ENCODE measurements around the gene MT1G. TPM values are rescaled to one million over a fixed set of nuclear protein-coding genes. Genes with fewer than 3 reads are reported as not detected.
A peak's percentile ranks its signal among the peaks of the same experiment; 100 is the strongest.

MT1G gene
- total RNA-seq, 2 experiments from 2014 or later = 14.7 TPM

DNA sequence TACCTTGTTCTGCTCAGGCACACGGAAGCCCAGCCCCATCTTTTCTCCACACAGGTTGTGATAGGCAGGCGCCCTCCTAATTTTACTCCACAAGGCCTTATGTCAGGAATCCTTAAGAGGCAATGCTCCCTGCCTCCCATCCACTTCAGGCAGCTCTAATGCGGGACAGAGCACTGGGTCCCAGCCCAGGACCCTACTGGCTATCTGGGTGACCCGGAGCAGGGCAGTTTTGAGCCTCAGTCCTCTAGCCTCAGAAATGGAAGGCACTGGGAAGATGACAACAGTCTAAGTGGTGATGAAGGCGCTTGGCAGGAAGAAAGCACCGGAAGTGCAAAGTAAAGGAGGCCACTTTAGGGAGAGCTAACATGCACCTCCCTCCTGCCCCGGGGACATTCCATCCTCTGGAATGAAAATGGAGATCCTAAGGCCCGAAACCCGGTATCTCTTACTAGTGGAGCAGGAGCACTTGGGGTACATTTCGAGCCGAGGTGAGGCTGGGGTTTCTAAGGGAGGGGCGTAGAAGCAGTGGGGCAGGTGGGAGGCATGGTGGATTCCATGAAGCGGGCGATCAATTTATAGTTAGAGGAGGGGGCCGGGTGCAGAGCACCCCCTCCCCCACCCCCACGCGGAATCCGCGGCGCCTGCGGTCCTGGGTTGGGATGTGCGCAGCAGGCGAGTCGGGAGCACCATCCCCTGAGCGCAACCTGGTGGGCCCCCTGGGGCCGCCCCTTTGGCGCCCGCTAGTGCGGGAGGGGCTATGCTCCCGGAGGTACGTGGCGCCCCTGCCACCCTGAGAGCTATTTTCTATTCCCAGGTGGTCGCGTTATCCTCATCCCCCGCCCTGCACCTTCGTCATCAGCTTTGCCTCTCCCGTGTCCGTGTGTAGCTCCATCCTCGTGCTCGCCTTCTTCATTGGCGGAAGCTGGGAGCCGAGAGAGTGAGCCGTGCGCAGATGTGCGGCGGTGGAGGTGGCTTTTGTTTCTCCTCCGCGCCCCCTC lies 5.2 kb downstream of the MT1G start:
- ChIA-PET CTCF (interaction anchor here (0.5 to 2.6 kb wide), 6 partner anchors 20 to 253 kb away, joined by 3 to 7 read pairs (median 3); partner anchors contain the start of genes MT1E and MT1X), POLR2A (interaction anchor here (1.5 kb wide), 1 partner anchor 13 kb away, joined by 5 read pairs; no protein-coding TSS in a partner anchor)
- Mint-ChIP-seq H3K27ac (peak overlapping the region; percentile 3), H3K9me3 (ENCODE audit: low read depth) (no peaks in the 10 kb centered on the region), H3K4me3 (peak overlapping the region; percentile 59), H3K27me3 (peaks cover 23% of the 10 kb centered on the region), H3K36me3 (ENCODE audit: low read depth) (no peaks in the 10 kb centered on the region), H3K4me1 (peaks cover 17% of the 10 kb centered on the region)
- intact Hi-C loops (cut with DNase I, micrococcal nuclease) = loop anchor here in 1 of 2 experiments (1.0 kb wide), 1 partner anchor 20 kb away; the partner anchor contains the start of gene MT1X
- ATAC-seq (peak; percentile 59), DNase-seq (peak; percentile 68)

DNA sequence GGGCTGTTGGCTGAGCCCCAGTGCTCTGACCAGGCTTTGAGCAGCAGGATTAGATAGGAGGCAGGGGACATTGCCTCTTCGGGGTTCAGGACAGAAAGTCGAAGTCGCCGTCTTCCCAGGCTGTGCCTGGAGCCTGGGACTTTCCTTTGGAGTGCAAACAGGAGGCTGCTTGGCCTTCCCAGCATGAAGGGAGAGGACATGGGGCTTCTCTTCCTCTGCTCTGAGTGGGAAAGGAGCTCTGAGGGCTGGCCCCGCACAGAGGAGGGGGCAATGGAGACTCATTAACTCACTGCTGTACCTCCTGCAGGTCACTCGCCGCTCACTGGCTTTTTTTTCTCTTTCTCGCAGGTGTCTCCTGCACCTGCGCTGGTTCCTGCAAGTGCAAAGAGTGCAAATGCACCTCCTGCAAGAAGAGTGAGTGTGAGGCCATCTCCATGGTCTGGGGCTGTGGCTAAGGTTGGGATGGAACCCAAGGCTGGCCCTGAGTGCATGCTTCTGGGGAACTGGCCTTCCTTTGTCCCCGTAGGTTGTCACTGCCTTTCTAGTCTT lies 9.5 kb downstream of the MT1G start:
- H3K9me3 Mint-ChIP-seq (ENCODE audit: low read depth) = no peaks in the 10 kb centered on the region
- intact Hi-C loops (cut with DNase I, micrococcal nuclease) = no loop called here
- peaks cover 18% of the 10 kb centered on the region for H3K4me1 Mint-ChIP-seq
- POLR2A ChIA-PET = interaction anchor here (0.6 to 1.2 kb wide), 2 partner anchors 15 to 24 kb away, joined by 3 read pairs; partner anchors contain the start of gene MT1X
- H3K4me3 Mint-ChIP-seq = peak overlapping the region; percentile 79
- H3K36me3 Mint-ChIP-seq (ENCODE audit: low read depth) = no peaks in the 10 kb centered on the region
- no peak for ATAC-seq
- H3K27me3 Mint-ChIP-seq = peaks cover 2% of the 10 kb centered on the region
- peak overlapping the region; percentile 76 for H3K27ac Mint-ChIP-seq
- DNase-seq = no peak
- CTCF ChIA-PET = interaction anchor here (0.9 kb wide), 1 partner anchor 81 kb away, joined by 3 read pairs; no protein-coding TSS in a partner anchor

DNA sequence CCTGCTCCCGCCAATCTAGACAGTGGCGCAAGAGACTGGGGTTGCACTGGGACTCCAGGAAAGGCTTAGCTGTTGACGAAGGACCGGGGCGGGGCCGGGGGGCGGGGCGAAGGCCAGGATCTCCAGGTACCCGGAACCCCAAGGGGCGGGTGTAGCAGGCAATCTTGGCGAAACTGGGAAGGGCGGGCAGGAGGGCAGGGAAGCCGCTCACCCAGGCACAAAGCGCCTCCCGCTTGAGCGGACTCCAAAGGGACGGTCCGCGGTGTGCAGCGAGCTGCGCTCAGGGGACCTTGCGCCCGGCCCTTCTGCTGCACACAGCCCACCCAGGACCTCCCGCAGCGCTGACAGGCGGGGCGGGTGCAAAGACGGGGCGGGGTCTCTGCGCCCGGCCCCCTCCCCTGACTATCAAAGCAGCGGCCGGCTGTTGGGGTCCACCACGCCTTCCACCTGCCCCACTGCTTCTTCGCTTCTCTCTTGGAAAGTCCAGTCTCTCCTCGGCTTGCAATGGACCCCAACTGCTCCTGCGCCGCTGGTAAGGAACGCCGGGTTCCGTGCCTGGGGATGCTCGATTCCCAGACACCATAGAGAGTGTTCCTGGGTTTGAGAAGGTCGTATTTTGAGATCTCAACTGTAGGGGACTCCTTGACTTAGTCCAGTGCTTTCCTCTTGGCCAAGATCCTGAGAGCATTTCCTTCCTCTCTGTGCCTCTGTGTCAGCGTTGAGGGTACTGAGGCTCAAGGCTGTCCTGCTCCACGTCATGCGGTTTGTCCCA lies 10.1 kb downstream of the MT1G start, which contains the start of gene MT1F:
TSS of gene MT1F (plus strand) at position 405 of the 772 bp plus-strand sequence. CDS start at position 505, 100 bp downstream.
- Mint-ChIP-seq H3K27me3 (peaks cover 2% of the 10 kb centered on the region), H3K4me1 (peaks cover 16% of the 10 kb centered on the region), H3K27ac (peak within 1 kb of the TSS; percentile 76), H3K4me3 (peak within 1 kb of the TSS; percentile 79), H3K36me3 (ENCODE audit: low read depth) (no peaks in the 10 kb centered on the region), H3K9me3 (ENCODE audit: low read depth) (no peaks in the 10 kb centered on the region)
- DNase-seq = peak; percentile 84
- CTCF ChIA-PET = interaction anchor here (0.9 kb wide), 1 partner anchor 81 kb away, joined by 3 read pairs; no protein-coding TSS in a partner anchor
- intact Hi-C loops (cut with DNase I, micrococcal nuclease) = loop anchor here (1.0 to 2.0 kb wide), 7 partner anchors 14 to 80 kb away; partner anchors contain the start of genes MT1X (in 2 of the 2), MT2A (in 2 of the 2) and MT1E (in 1 of the 2)
- ATAC-seq = peak; percentile 85
- POLR2A ChIA-PET = interaction anchor here (0.6 to 1.2 kb wide), 3 partner anchors 14 to 32 kb away, joined by 3 to 5 read pairs (median 3); partner anchors contain the start of genes MT1E and MT1X

DNA sequence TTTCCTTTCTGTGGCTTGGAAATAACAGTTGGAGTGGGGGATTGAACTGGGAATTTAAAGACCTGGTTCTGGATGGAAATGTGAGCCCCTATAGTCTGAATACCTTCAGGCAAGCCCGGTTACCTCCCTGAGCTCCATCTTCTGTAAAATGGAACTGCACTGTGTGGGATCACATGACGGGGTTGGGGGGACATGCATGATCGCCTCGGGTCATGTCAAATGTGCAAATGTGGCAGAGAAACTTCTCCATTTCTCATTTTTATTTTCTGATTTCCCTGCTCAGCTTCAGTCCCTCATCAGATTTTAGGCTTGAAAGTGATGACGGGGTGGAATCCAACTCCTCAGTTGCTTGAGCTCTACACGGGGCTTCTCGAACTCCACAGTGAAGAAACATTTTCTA lies 14.6 kb downstream of the MT1G start:
- DNase-seq (no peak), ATAC-seq (no peak)
- Mint-ChIP-seq H3K36me3 (ENCODE audit: low read depth) (no peaks in the 10 kb centered on the region), H3K4me1 (peaks cover 7% of the 10 kb centered on the region), H3K27ac (no peak overlapping the region), H3K9me3 (ENCODE audit: low read depth) (no peaks in the 10 kb centered on the region), H3K4me3 (no peak overlapping the region), H3K27me3 (peaks cover 17% of the 10 kb centered on the region)
- CTCF ChIA-PET = interaction anchor here (0.9 kb wide), 1 partner anchor 9 kb away, joined by 3 read pairs; no protein-coding TSS in a partner anchor
- intact Hi-C loops (cut with DNase I, micrococcal nuclease) = no loop called here
- POLR2A ChIA-PET = no interaction called here

DNA sequence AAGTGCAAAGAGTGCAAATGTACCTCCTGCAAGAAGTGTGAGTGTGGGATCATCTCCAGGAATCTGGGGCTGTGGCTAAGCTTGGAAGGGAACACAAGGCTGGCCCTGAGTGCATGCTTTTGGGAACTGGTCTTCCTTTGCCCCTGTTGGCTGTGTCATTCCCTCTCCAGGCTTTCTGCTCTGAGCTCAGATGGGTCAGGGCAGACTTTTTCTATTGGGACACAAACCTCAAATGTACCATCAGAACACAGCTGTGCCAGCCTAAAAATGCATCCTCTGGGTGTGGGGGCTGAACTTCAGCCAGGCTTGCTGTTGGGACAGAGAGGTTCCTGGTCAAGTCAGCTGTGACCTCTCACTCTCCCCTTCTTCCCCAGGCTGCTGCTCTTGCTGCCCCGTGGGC lies 15.3 kb downstream of the MT1G start:
- H3K36me3 Mint-ChIP-seq (ENCODE audit: low read depth) = no peaks in the 10 kb centered on the region
- no peak for DNase-seq
- intact Hi-C loops (cut with DNase I, micrococcal nuclease) = no loop called here
- ATAC-seq = no peak
- no peak overlapping the region for H3K4me3 Mint-ChIP-seq
- H3K9me3 Mint-ChIP-seq (ENCODE audit: low read depth) = no peaks in the 10 kb centered on the region
- H3K27me3 Mint-ChIP-seq = peaks cover 22% of the 10 kb centered on the region
- H3K4me1 Mint-ChIP-seq = peaks cover 3% of the 10 kb centered on the region
- ChIA-PET CTCF (no interaction called here), POLR2A (no interaction called here)
- H3K27ac Mint-ChIP-seq = no peak overlapping the region

DNA sequence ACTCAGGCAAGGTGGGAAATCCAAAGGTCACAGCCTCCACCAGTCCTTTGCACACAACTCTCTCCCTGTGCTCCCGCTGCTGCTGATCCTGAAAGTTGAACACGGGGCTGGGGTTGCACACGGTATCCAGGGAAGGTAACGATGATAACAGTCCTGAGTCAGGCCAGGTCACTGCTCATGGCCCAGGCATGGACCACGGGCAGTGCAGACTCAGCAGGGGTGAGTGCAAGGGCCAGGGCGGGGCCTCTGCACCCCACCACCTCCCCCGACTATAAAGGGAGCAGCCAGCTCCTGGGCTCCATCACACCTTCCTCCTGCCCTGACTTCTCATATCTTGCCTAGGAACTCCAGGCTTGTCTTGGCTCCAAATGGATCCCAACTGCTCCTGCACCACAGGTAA lies 16.3 kb downstream of the MT1G start, which contains the start of gene MT1B:
TSS of gene MT1B (plus strand) at position 301 of the 400 bp plus-strand sequence. CDS start at position 369, 68 bp downstream.
- no peak for DNase-seq
- no peaks in the 10 kb centered on the region for H3K9me3 Mint-ChIP-seq (ENCODE audit: low read depth)
- intact Hi-C loops (cut with DNase I, micrococcal nuclease) = no loop called here
- ChIA-PET CTCF (no interaction called here), POLR2A (no interaction called here)
- ATAC-seq = no peak
- H3K4me1 Mint-ChIP-seq = no peaks in the 10 kb centered on the region
- H3K27ac Mint-ChIP-seq = no peak within 1 kb of the TSS
- no peaks in the 10 kb centered on the region for H3K36me3 Mint-ChIP-seq (ENCODE audit: low read depth)
- no peak within 1 kb of the TSS for H3K4me3 Mint-ChIP-seq
- H3K27me3 Mint-ChIP-seq = peaks cover 29% of the 10 kb centered on the region

DNA sequence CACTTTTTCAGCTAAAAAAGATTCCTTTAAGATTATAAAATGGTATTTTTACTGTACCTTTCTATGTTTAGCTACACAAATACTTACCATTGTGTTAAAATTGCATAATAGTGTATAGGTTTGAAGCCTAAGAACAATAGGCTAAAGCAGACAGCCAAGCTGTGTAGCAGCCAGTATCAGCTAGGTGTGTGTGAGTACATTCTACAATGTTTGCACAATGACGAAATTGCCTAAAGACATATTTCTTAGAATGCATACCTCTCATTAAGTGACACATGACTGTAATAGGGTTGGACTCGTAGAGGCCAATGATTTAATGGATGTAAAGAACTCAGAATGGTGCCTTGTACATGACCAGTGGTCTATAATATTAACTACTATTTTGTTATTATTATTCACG lies 18.0 kb downstream of the MT1G start:
- ATAC-seq (no peak), DNase-seq (no peak)
- POLR2A ChIA-PET = no interaction called here
- H3K9me3 Mint-ChIP-seq (ENCODE audit: low read depth) = no peaks in the 10 kb centered on the region
- H3K4me3 Mint-ChIP-seq = no peak overlapping the region
- CTCF ChIA-PET = no interaction called here
- no peaks in the 10 kb centered on the region for H3K4me1 Mint-ChIP-seq
- no peaks in the 10 kb centered on the region for H3K36me3 Mint-ChIP-seq (ENCODE audit: low read depth)
- H3K27me3 Mint-ChIP-seq = peaks cover 32% of the 10 kb centered on the region
- intact Hi-C loops (cut with DNase I, micrococcal nuclease) = no loop called here
- H3K27ac Mint-ChIP-seq = no peak overlapping the region

DNA sequence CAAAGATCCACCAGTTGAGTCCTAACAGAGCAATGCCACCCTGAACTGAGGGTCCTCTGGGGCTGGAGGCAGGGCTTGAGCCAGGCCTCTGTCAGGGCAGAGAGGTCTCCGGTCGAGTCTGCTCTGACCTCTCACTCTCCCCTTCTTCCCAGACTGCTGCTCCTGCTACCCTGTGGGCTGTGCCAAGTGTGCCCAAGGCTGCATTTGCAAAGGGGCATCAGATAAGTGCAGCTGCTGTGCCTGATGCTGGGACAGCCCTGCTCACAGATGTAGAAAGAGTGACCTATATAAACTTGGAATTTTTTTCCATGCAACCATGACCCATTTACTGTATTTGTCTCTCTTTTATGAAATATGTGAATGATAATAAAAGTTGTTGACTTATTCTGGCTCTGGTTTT lies 18.6 kb downstream of the MT1G start:
- intact Hi-C loops (cut with DNase I, micrococcal nuclease) = no loop called here
- H3K27me3 Mint-ChIP-seq = peaks cover 31% of the 10 kb centered on the region
- H3K36me3 Mint-ChIP-seq (ENCODE audit: low read depth) = no peaks in the 10 kb centered on the region
- ChIA-PET POLR2A (no interaction called here), CTCF (interaction anchor here (0.6 kb wide), 1 partner anchor 46 kb away, joined by 3 read pairs; no protein-coding TSS in a partner anchor)
- H3K4me3 Mint-ChIP-seq = no peak overlapping the region
- H3K4me1 Mint-ChIP-seq = peaks cover under 1% of the 10 kb centered on the region
- DNase-seq (no peak), ATAC-seq (no peak)
- no peaks in the 10 kb centered on the region for H3K9me3 Mint-ChIP-seq (ENCODE audit: low read depth)
- no peak overlapping the region for H3K27ac Mint-ChIP-seq

DNA sequence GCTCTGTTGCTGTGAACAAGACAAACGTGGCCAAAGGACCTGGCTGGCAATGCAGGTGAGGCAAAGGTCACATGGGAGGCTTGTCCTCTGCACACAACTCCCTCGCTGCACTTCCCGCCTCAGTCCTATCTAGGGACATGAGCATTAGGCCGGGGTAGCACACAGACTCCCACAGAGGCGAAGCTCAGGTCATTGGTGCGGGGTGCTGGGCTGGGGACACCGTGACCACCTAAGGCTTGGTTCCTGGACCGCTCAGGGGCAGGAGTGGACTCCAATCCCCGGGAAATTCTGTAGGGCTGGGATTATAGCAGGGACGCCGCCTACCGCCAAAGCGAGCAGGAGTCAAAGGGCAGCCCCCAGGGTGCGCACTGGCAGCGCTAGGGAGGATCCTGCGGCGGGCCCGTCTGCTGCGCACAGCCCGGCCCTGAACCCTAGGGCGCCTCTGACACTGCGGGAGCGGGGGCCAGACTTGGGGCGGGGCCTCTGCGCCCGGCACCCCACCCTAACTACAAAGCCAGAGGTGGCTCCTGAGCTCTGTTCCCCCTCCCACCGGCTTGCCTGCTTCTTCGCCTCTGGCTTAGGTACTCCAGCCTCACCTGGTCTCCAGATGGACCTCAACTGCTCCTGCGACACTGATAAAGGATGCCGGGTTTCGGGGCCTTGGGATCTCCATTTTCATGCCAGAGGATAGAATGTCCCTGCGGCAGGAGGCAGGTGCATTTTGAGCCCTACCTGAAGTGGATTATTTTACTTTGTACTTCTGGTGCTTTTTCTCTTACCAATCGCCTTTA lies 20.0 kb downstream of the MT1G start:
- Mint-ChIP-seq H3K27me3 (peaks cover 31% of the 10 kb centered on the region), H3K9me3 (ENCODE audit: low read depth) (no peaks in the 10 kb centered on the region), H3K4me3 (no peak overlapping the region), H3K4me1 (peaks cover 14% of the 10 kb centered on the region), H3K27ac (no peak overlapping the region), H3K36me3 (ENCODE audit: low read depth) (no peaks in the 10 kb centered on the region)
- ChIA-PET CTCF (no interaction called here), POLR2A (no interaction called here)
- no peak for ATAC-seq
- no peak for DNase-seq
- intact Hi-C loops (cut with DNase I, micrococcal nuclease) = no loop called here

DNA sequence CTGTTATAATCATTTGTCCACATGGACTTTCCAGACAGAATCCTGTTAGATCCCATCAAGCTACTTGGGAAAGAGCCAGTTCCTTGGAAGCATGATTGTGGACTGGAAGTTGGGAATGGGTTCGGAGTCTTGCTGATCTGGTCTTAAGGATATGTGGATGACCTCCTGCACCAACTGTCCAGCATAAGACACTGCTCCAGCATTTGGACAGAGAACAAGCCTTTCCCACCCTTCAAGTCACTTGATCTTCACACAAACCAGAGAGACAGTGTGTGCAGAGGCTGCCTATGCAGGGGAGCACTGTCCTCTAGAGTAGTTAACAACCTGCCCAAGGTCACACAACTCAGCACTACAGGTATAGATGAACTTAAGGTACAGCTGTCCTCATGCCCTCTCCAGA lies 22.0 kb downstream of the MT1G start:
- peaks cover 32% of the 10 kb centered on the region for H3K27me3 Mint-ChIP-seq
- no peak for ATAC-seq
- no peak overlapping the region for H3K27ac Mint-ChIP-seq
- intact Hi-C loops (cut with DNase I, micrococcal nuclease) = no loop called here
- no peak overlapping the region for H3K4me3 Mint-ChIP-seq
- ChIA-PET POLR2A (interaction anchor here (0.7 kb wide), 1 partner anchor 143 kb away, joined by 3 read pairs; no protein-coding TSS in a partner anchor), CTCF (interaction anchor here (1.5 to 2.6 kb wide), 2 partner anchors 45 to 69 kb away, joined by 3 to 7 read pairs; no protein-coding TSS in a partner anchor)
- H3K36me3 Mint-ChIP-seq (ENCODE audit: low read depth) = no peaks in the 10 kb centered on the region
- no peaks in the 10 kb centered on the region for H3K9me3 Mint-ChIP-seq (ENCODE audit: low read depth)
- DNase-seq = no peak
- H3K4me1 Mint-ChIP-seq = peaks cover 20% of the 10 kb centered on the region

All from activated CD4-positive, alpha-beta T cell treated with anti-CD3 and anti-CD28 coated beads for 36 hours (primary cell).